SK-N-SH (cell line): ENCODE data around the gene TSHZ3.

Experiments used
- CTCF ChIP-seq: fragments of 200-600 bp; sonication (generic); IDR thresholded peaks from 2 replicates; pipeline ENCODE4 v1.6.1; 2017; ENCODE audit warnings: antibody characterized with exemption, mild to moderate bottlenecking, moderate library complexity
- FOXJ3 ChIP-seq: sonication (generic); formaldehyde crosslinking; IDR thresholded peaks from 2 replicates; pipeline ENCODE4 v1.5.1; 2020; ENCODE audit warnings: mild to moderate bottlenecking, missing genetic modification reagents
- JUND ChIP-seq: IDR thresholded peaks from 2 replicates; pipeline ENCODE4 v1.4.0; 2012
- MXI1 ChIP-seq: IDR thresholded peaks from 2 replicates; pipeline ENCODE4 v1.6.1; 2012; ENCODE audit warnings: mild to moderate bottlenecking, low read depth, low read length, improper control_type of control experiment
- POLR2AphosphoS5 ChIP-seq: IDR thresholded peaks from 2 replicates; pipeline ENCODE4 v1.6.1; 2012; ENCODE audit warnings: low read depth, low read length
- RCOR1 ChIP-seq: fragments of 150-350 bp; IDR thresholded peaks from 2 replicates; pipeline ENCODE4 v1.6.1; 2017; ENCODE audit warnings: antibody characterized with exemption, low read length
- SIN3A ChIP-seq: IDR thresholded peaks from 2 replicates; pipeline ENCODE4 v1.6.1; 2012; ENCODE audit warnings: low read depth, mild to moderate bottlenecking, low read length, moderate library complexity, borderline replicate concordance
- TAF1 ChIP-seq: IDR thresholded peaks from 2 replicates; pipeline ENCODE4 v1.6.1; 2012; ENCODE audit warnings: low read depth, mild to moderate bottlenecking, low read length, moderate library complexity, borderline replicate concordance
- TF ChIP-seq, protein P1 (sequence below): IDR thresholded peaks from 2 replicates; pipeline ENCODE4 v1.4.0; 2012; ENCODE audit warnings: low read depth, borderline replicate concordance

- TF ChIP-seq CTCF = no peak
- TF ChIP-seq POLR2AphosphoS5 = no peak
- no peak for TF ChIP-seq RCOR1
- TF ChIP-seq, protein P1, sequence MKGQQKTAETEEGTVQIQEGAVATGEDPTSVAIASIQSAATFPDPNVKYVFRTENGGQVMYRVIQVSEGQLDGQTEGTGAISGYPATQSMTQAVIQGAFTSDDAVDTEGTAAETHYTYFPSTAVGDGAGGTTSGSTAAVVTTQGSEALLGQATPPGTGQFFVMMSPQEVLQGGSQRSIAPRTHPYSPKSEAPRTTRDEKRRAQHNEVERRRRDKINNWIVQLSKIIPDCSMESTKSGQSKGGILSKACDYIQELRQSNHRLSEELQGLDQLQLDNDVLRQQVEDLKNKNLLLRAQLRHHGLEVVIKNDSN = no peak
- no peak for TF ChIP-seq MXI1
- TF ChIP-seq TAF1 = no peak
- no peak for TF ChIP-seq JUND
- TF ChIP-seq FOXJ3 (CRISPR knock-in tag) = no peak
- no peak for TF ChIP-seq SIN3A
Measured at GRCh38 chr19:31385744-31386143, 36.5 kb upstream of the TSHZ3 start.
